ENCODE measurements around the gene EFHB.

GRCh38 chr3:19931767-19932188 lies 2.2 kb downstream of the EFHB start:
- TF ChIP-seq CTCF (IDR thresholded peaks at IDR 0.05; ENCODE audit: low read length) (no peak), EZH2 (IDR thresholded peaks at IDR 0.05; ENCODE audit: borderline replicate concordance, low read length) (no peak)

Data from OCI-LY1 (cell line).